ENCODE results near the gene KRT75.

DNA sequence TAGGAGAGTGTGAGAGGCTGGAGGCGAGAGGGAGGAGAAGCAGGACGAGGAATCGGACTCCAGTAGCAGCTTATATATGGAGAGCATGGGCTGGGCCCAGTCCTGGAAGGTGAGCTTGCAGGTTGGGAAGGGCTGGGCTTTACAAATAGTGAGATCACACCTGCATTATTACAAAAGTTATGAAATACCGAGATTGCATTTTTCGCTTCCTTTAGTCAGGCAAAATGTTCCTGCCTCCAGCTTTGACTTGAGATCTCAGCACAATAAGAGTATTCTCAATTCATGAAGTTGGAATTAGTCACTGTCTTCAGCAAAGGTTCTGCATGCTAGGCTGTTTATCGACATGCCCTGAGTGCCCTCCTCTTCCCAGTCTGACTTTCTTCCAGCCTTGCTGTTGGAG, 17.9 kb upstream of the KRT75 start, which contains the start of gene KRT6B:
- TF ChIP-seq POLR2A (IDR thresholded peaks at IDR 0.05) (no peak), CTCF (IDR thresholded peaks at IDR 0.05) (no peak)
